K562 (cell line): ENCODE data around the gene BMI1. TPM values are rescaled to one million over a fixed set of nuclear protein-coding genes. Genes with fewer than 3 reads are reported as not detected.

Source experiments
- ARID2 ChIP-seq: fragments of 450-650 bp; IDR thresholded peaks from 2 replicates; pipeline ENCODE4 v1.6.1; 2017; ENCODE audit warnings: antibody characterized with exemption, mild to moderate bottlenecking
- CHD4 ChIP-seq: fragments of 200-600 bp; sonication (generic); IDR thresholded peaks from 3 replicates; pipeline ENCODE4 v1.6.1; 2012; ENCODE audit warnings: low read depth, mild to moderate bottlenecking, mixed read lengths, low read length, inconsistent platforms; ENCODE audit not compliant: insufficient read depth, insufficient replicate concordance, poor library complexity, severe bottlenecking
- CXXC5 ChIP-seq: fragments of 250-450 bp; sonication (Bioruptor Pico); IDR thresholded peaks from 2 replicates; pipeline ENCODE4 v1.8.0; 2022; ENCODE audit warnings: inconsistent platforms, mild to moderate bottlenecking, moderate library complexity
- E2F6 ChIP-seq, 2 experiments: IDR thresholded peaks; 2 replicates each; pipeline ENCODE4 v1.6.1; 2011; ENCODE audit warnings: borderline replicate concordance in 1 of 2, control low read depth in 1 of 2, low read depth in 1 of 2, low read length in 1 of 2, mild to moderate bottlenecking in 1 of 2, mixed read lengths in 1 of 2, moderate library complexity in 1 of 2; ENCODE audit not compliant: insufficient read depth in 1 of 2, insufficient read length in 1 of 2, poor library complexity in 1 of 2, severe bottlenecking in 1 of 2; ENCODE audit errors: extremely low read depth in 1 of 2
- GTF2A2 ChIP-seq: IDR thresholded peaks from 2 replicates; pipeline ENCODE4 v1.6.1; 2016; ENCODE audit warnings: mild to moderate bottlenecking, missing genetic modification characterization, missing compliant biosample characterization
- HMG20B ChIP-seq: fragments of 250-450 bp; sonication (Bioruptor Pico); IDR thresholded peaks from 2 replicates; pipeline ENCODE4 v1.5.0; 2021; ENCODE audit warnings: mild to moderate bottlenecking
- HNRNPH1 ChIP-seq: fragments of 200-400 bp; formaldehyde crosslinking; optimal IDR thresholded peaks from 2 replicates; pipeline ENCODE3; 2017; ENCODE audit warnings: low read depth, mild to moderate bottlenecking, low read length, moderate library complexity
- KLF6 ChIP-seq: fragments of 250-450 bp; sonication (Bioruptor Pico); IDR thresholded peaks from 2 replicates; pipeline ENCODE4 v1.4.0; 2020; ENCODE audit warnings: mild to moderate bottlenecking, moderate library complexity, borderline replicate concordance
- L3MBTL2 ChIP-seq: fragments of 450-650 bp; IDR thresholded peaks from 2 replicates; pipeline ENCODE4 v1.6.1; 2016; ENCODE audit warnings: mild to moderate bottlenecking, moderate library complexity
- MAX ChIP-seq: sonication (generic); formaldehyde crosslinking; IDR thresholded peaks from 2 replicates; pipeline ENCODE4 v1.9.0; 2022; ENCODE audit warnings: mild to moderate bottlenecking, missing genetic modification reagents
- PML ChIP-seq: IDR thresholded peaks from 2 replicates; pipeline ENCODE4 v1.6.1; 2012; ENCODE audit warnings: low read length, inconsistent platforms
- PRMT5 ChIP-seq: sonication (generic); formaldehyde crosslinking; IDR thresholded peaks from 2 replicates; pipeline ENCODE4 v1.5.0; 2020; ENCODE audit warnings: missing genetic modification reagents
- PTBP1 ChIP-seq: fragments of 200-400 bp; formaldehyde crosslinking; IDR thresholded peaks from 2 replicates; pipeline ENCODE4 v1.6.1; 2017; ENCODE audit warnings: low read depth, low read length
- RERE ChIP-seq: sonication (generic); formaldehyde crosslinking; IDR thresholded peaks from 2 replicates; pipeline ENCODE4 v1.8.0; 2023; ENCODE audit warnings: missing genetic modification reagents, mild to moderate bottlenecking, borderline replicate concordance
- WHSC1 ChIP-seq: IDR thresholded peaks from one replicate; pipeline ENCODE4 v1.6.1; 2012; ENCODE audit warnings: low read length, control low read depth, inconsistent platforms
- ZKSCAN8 ChIP-seq: fragments of 200-800 bp; sonication (Bioruptor generic); IDR thresholded peaks from 2 replicates; pipeline ENCODE4 v1.6.1; 2016; ENCODE audit warnings: missing genetic modification characterization, missing compliant biosample characterization
- ZNF184 ChIP-seq: sonication (generic); formaldehyde crosslinking; IDR thresholded peaks from 2 replicates; pipeline ENCODE4 v1.5.0; 2020; ENCODE audit warnings: missing genetic modification reagents
- ZNF224 ChIP-seq: sonication (generic); formaldehyde crosslinking; IDR thresholded peaks from 2 replicates; pipeline ENCODE4 v1.8.0; 2022; ENCODE audit warnings: mild to moderate bottlenecking, missing genetic modification reagents
- ZNF274 ChIP-seq: IDR thresholded peaks from 2 replicates; pipeline ENCODE4 v1.6.1; 2011; ENCODE audit warnings: low read depth, mild to moderate bottlenecking, low read length, moderate library complexity, borderline replicate concordance
- ZNF586 ChIP-seq: fragments of 450-650 bp; formaldehyde crosslinking; conservative IDR thresholded peaks from 2 replicates; pipeline ENCODE4 v1.4.0; 2020; ENCODE audit warnings: mild to moderate bottlenecking, moderate library complexity
- ZNF644 ChIP-seq: fragments of 200-800 bp; sonication (Bioruptor generic); IDR thresholded peaks from 2 replicates; pipeline ENCODE4 v1.6.1; 2016; ENCODE audit warnings: low read depth, missing genetic modification characterization, missing compliant biosample characterization
- ZNF696 ChIP-seq: fragments of 250-450 bp; sonication (Bioruptor Pico); conservative IDR thresholded peaks from 2 replicates; pipeline ENCODE4 v1.4.0; 2020; ENCODE audit warnings: mild to moderate bottlenecking, moderate library complexity
- polyA plus RNA-seq, 8 experiments: library from polyadenylated mRNA; depleted of rRNA in 4 of 8; stranded (reverse) in 5 of 8; unstranded in 3 of 8; fragments of >200 nt; fragmentation: Nextera tagmentation in 2 of 8; fragmentation: Illumina TruSeq in 1 of 8; extraction: Ambion mirVana in 2 of 8; extraction: Trizol in 1 of 8; gene quantifications; 2 replicates each; pipeline versions ENCODE4 v1.2.1 to v1.2.3, GENCODE V29; 2011 to 2014; ENCODE audit warnings: inconsistent platforms in 1 of 8, missing spikeins in 1 of 8
- total RNA-seq, 7 experiments: library from RNA; depleted of rRNA in 6 of 7; stranded (reverse); fragments of >200 nt in 6 of 7; fragmentation: Illumina TruSeq in 2 of 7; extraction: Trizol in 2 of 7; gene quantifications; 2 replicates each; pipeline versions ENCODE4 v1.2.1 to v1.2.3, GENCODE V29; 2011 to 2021; ENCODE audit warnings: low replicate concordance in 1 of 7

The BMI1 gene
- total and polyA plus RNA-seq, 9 of the 15 experiments (the other 6 are each of a cell fraction or from before 2014, with no cell fraction given) = 21.4 to 103 (median 70.8) TPM

- TF ChIP-seq ZNF274 = no peak
- no peak for TF ChIP-seq PTBP1
- peak; percentile 90 for TF ChIP-seq ZKSCAN8
- no peak for TF ChIP-seq ZNF224 (CRISPR knock-in tag)
- no peak for TF ChIP-seq PRMT5
- no peak for TF ChIP-seq HMG20B (CRISPR knock-in tag)
- TF ChIP-seq CHD4 = no peak
- TF ChIP-seq ZNF184 = no peak
- peak; percentile 66 for TF ChIP-seq L3MBTL2
- TF ChIP-seq CXXC5 (CRISPR knock-in tag) = peak; percentile 93
- TF ChIP-seq WHSC1 = no peak
- no peak for TF ChIP-seq GTF2A2 (tag)
- TF ChIP-seq PML = 0 out of 2 replicates have a peak, but pooled peaks have one; percentile 56
- TF ChIP-seq ARID2 = no peak
- no peak for TF ChIP-seq ZNF696 (CRISPR knock-in tag)
- no peak for TF ChIP-seq ZNF586 (CRISPR knock-in tag)
- no peak; the same call in 1 of the 2 replicates for TF ChIP-seq KLF6
- peak; percentile 74; the same call in 1 of the 2 replicates for TF ChIP-seq ZNF644
- TF ChIP-seq HNRNPH1 = no peak
- peak; percentile 77 to 88 for TF ChIP-seq E2F6 (IDR thresholded peaks at IDR 0.05; ENCODE audit: borderline replicate concordance in 1 of 2, extremely low read depth in 1 of 2, insufficient read depth in 1 of 2, insufficient read length in 1 of 2, low read depth in 1 of 2, low read length in 1 of 2, poor library complexity in 1 of 2, severe bottlenecking in 1 of 2)
- peak; percentile 67; the same call in 1 of the 2 replicates for TF ChIP-seq MAX
- 0 out of 2 replicates have a peak, but pooled peaks have one; percentile 70 for TF ChIP-seq RERE (CRISPR knock-in tag)
Measured at GRCh38 chr10:22316286-22317075, 4.4 kb upstream of the BMI1 start, which contains the start of gene COMMD3 (continued).
